Amniotic stem cell (primary cell): ENCODE measurements around the gene JAM2.

Source experiments
- DNase-seq: peaks from one replicate; lab custom pipeline; 2025; lab: John Stamatoyannopoulos, UW

JAM2 gene

GRCh38 chr21:25717491-25718147 lies 78.6 kb downstream of the JAM2 start:
- DNase-seq: no peak

- DNase-seq: no peak
Measured at GRCh38 chr21:25721987-25722386, 82.9 kb downstream of the JAM2 start.

GRCh38 chr21:25722631-25723030 lies 83.6 kb downstream of the JAM2 start:
- DNase-seq: no peak

GRCh38 chr21:25732091-25732760 lies 93.2 kb downstream of the JAM2 start:
- no peak for DNase-seq

- DNase-seq: no peak
Measured at GRCh38 chr21:25733859-25734653, 95.0 kb downstream of the JAM2 start.

GRCh38 chr21:25734654-25734903 lies 95.5 kb downstream of the JAM2 start:
- no peak for DNase-seq

GRCh38 chr21:25734904-25735645 lies 96.0 kb downstream of the JAM2 start, which contains the start of the genes ATP5PF and GABPA:
TSS of gene ATP5PF (minus strand) at chr21:25734904. CDS start at chr21:25729794, 5,110 bp downstream.
TSS of gene GABPA (plus strand) at chr21:25734972. CDS start at chr21:25741599, 6,627 bp downstream.
- DNase-seq: peak; percentile 99

GRCh38 chr21:25735646-25736597 lies 96.9 kb downstream of the JAM2 start:
- peak; percentile 75 for DNase-seq

- DNase-seq: no peak
Measured at GRCh38 chr21:25737421-25737820, 98.4 kb downstream of the JAM2 start.

GRCh38 chr21:25742900-25743299 lies 103.8 kb downstream of the JAM2 start:
- no peak for DNase-seq

GRCh38 chr21:25744854-25745253 lies 105.8 kb downstream of the JAM2 start:
- no peak for DNase-seq

- no peak for DNase-seq
Measured at GRCh38 chr21:25750085-25750484, 111.0 kb downstream of the JAM2 start.

- no peak for DNase-seq
Measured at GRCh38 chr21:25752416-25752815, 113.4 kb downstream of the JAM2 start.

GRCh38 chr21:25756190-25756932 lies 117.3 kb downstream of the JAM2 start:
- no peak for DNase-seq

GRCh38 chr21:25757531-25757930 lies 118.5 kb downstream of the JAM2 start:
- DNase-seq: no peak

- DNase-seq: no peak
Measured at GRCh38 chr21:25759573-25759972, 120.5 kb downstream of the JAM2 start.

GRCh38 chr21:25760061-25760460 lies 121.0 kb downstream of the JAM2 start:
- no peak for DNase-seq

GRCh38 chr21:25760677-25761076 lies 121.6 kb downstream of the JAM2 start:
- DNase-seq: no peak

GRCh38 chr21:25764065-25764464 lies 125.0 kb downstream of the JAM2 start:
- DNase-seq: no peak
